Caco-2 (cell line): ENCODE measurements around the gene UMAD1. TPM values are rescaled to one million over a fixed set of nuclear protein-coding genes. Genes with fewer than 3 reads are reported as not detected.

Experiments used
- BruUV-seq: library from RNA; stranded (reverse); fragments of 400-500 nt; replicated peaks from 2 replicates; lab custom pipeline; 2021; lab: Mats Ljungman, UMichigan
- CTCF ChIA-PET: fragments of 300-600 bp; sonication (Branson Sonifier 250); formaldehyde crosslinking; loops from one replicate; lab custom pipeline; 2022; ENCODE audit warnings: antibody characterized with exemption; lab: Charles Lee
- POLR2A ChIA-PET: fragments of 300-600 bp; sonication (Branson Sonifier 250); formaldehyde crosslinking; loops from one replicate; lab custom pipeline; 2022; ENCODE audit warnings: antibody characterized with exemption; lab: Charles Lee
- DNase-seq, 2 experiments: peaks; one replicate each; pipeline versions ENCODE4 v3.0.0 to v3.0.0-alpha.2; 2020 to 2022
- H3K27me3 ChIP-seq: replicated peaks from 2 replicates; pipeline ENCODE4 v1.6.0; 2011; ENCODE audit warnings: low read length; ENCODE audit not compliant: control insufficient read depth, insufficient read depth
- H3K36me3 ChIP-seq: 2 replicates; pipeline ENCODE4 v1.5.1; 2011; ENCODE audit warnings: low read length; ENCODE audit not compliant: control insufficient read depth, insufficient read depth
- H3K4me1 ChIP-seq: fragments of 250-450 bp; sonication (Bioruptor Pico); 2 replicates; pipeline ENCODE4 v1.5.1; 2020; ENCODE audit warnings: mild to moderate bottlenecking
- H3K4me3 ChIP-seq: 2 replicates; pipeline ENCODE4 v1.5.1; 2011; ENCODE audit warnings: low read depth, mild to moderate bottlenecking, control low read depth, low read length
- H3K9me3 ChIP-seq: fragments of 250-450 bp; sonication (Bioruptor Pico); 2 replicates; pipeline ENCODE4 v1.5.1; 2020; ENCODE audit warnings: mild to moderate bottlenecking, moderate library complexity
- H3K27ac Mint-ChIP-seq: one replicate; pipeline ENCODE4 v1.8.0; 2022; ENCODE audit warnings: mixed read lengths; ENCODE audit not compliant: unreplicated experiment
- H3K27me3 Mint-ChIP-seq: one replicate; pipeline ENCODE4 v1.8.0; 2022; ENCODE audit warnings: mixed read lengths; ENCODE audit not compliant: insufficient read depth, unreplicated experiment
- H3K36me3 Mint-ChIP-seq: one replicate; pipeline ENCODE4 v1.8.0; 2022; ENCODE audit warnings: mild to moderate bottlenecking, mixed read lengths; ENCODE audit not compliant: insufficient read depth, unreplicated experiment
- H3K4me1 Mint-ChIP-seq: one replicate; pipeline ENCODE4 v1.8.0; 2022; ENCODE audit warnings: low read depth, mixed read lengths; ENCODE audit not compliant: unreplicated experiment
- H3K4me3 Mint-ChIP-seq: one replicate; pipeline ENCODE4 v1.8.0; 2022; ENCODE audit warnings: mild to moderate bottlenecking, moderate library complexity, mixed read lengths; ENCODE audit not compliant: unreplicated experiment
- H3K9me3 Mint-ChIP-seq: one replicate; pipeline ENCODE4 v1.8.0; 2022; ENCODE audit warnings: mixed read lengths; ENCODE audit not compliant: unreplicated experiment
- CTCF ChIP-seq, 2 experiments: fragments of 200-600 bp in 1 of 2; IDR thresholded peaks; 1 replicate in 1 of 2; 2 replicates in 1 of 2; pipeline versions ENCODE4 v1.5.1 to v1.8.0; 2011 to 2022; ENCODE audit warnings: antibody characterized with exemption in 1 of 2, control low read depth in 1 of 2, inconsistent platforms in 1 of 2, low read depth in 1 of 2, low read length in 1 of 2, mild to moderate bottlenecking in 1 of 2, moderate library complexity in 1 of 2; ENCODE audit not compliant: insufficient read depth in 1 of 2, severe bottlenecking in 1 of 2, unreplicated experiment in 1 of 2
- intact Hi-C: fragments of 100-400 bp; cut with micrococcal nuclease; formaldehyde crosslinking; loops from one replicate; pipeline ENCODE4 v1.10.0; 2022; ENCODE audit not compliant: unreplicated experiment
- total RNA-seq: library from RNA; stranded (reverse); gene quantifications from 2 replicates; pipeline ENCODE4 v1.2.3, GENCODE V29; 2022

Gene UMAD1
- total RNA-seq, 1 experiment from 2014 or later = 20.0 TPM

DNA sequence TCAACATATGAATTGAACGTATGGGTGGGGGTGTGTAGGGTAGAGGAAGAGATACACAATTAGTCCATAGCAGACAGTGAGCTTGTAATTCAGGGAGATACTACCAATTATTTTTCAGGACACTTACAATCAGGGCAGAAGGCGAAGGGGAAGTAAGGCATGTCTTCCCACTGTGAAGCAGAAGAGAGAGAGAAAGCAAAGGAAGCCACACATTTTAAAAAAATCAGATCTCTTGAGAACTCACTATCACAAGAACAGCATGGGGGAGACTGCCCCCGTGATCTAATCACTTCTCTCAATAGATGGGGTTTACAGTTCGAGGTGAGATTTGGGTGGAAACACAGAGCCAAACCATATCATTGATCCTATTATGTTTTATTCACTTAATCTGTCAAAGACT lies 194.2 kb downstream of the UMAD1 start:
- 0 out of 2 replicates have a peak, but pooled peaks cover 7% of the 10 kb centered on the region for H3K4me1 ChIP-seq
- POLR2A ChIA-PET = no interaction called here
- CTCF ChIA-PET = no interaction called here
- peaks cover 11% of the 10 kb centered on the region for H3K4me1 Mint-ChIP-seq
- H3K27me3 Mint-ChIP-seq = no peaks in the 10 kb centered on the region
- no peaks in the 10 kb centered on the region for H3K9me3 ChIP-seq
- no peak for TF ChIP-seq CTCF (IDR thresholded peaks at IDR 0.05; ENCODE audit: insufficient read depth in 1 of 2, low read depth in 1 of 2, low read length in 1 of 2, severe bottlenecking in 1 of 2, unreplicated experiment in 1 of 2)
- no peak overlapping the region for H3K4me3 ChIP-seq
- no peak overlapping the region for H3K27ac Mint-ChIP-seq
- no peak for DNase-seq
- H3K9me3 Mint-ChIP-seq = peaks cover 5% of the 10 kb centered on the region
- intact Hi-C loops = no loop called here
- H3K36me3 Mint-ChIP-seq = no peaks in the 10 kb centered on the region
- H3K27me3 ChIP-seq = no peaks in the 10 kb centered on the region
- H3K4me3 Mint-ChIP-seq = no peak overlapping the region
- BruUV-seq = no TSS peak
- H3K36me3 ChIP-seq = no peaks in the 10 kb centered on the region

DNA sequence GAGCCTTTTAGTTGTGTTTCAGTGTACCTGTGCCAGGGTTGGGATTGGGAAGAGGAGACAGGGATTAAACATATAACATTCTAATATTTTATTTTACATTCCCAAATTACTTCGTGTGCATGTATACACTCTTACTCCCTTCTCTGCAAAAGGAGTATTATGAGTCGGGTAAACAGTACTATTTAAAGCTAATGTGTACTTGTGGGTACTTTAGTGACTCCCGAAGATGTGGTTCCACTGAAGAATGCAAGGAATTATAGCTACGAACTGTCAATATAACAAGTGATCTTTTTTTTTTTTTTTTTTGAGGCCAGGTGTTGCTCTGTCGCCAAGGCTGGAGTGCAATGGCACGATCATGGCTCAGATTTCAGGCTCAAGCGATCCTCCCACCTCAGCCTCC lies 200.5 kb downstream of the UMAD1 start:
- Mint-ChIP-seq H3K36me3 (no peaks in the 10 kb centered on the region), H3K27me3 (no peaks in the 10 kb centered on the region), H3K4me3 (no peak overlapping the region), H3K4me1 (no peaks in the 10 kb centered on the region), H3K9me3 (peaks cover 6% of the 10 kb centered on the region), H3K27ac (no peak overlapping the region)
- H3K4me3 ChIP-seq = no peak overlapping the region
- no peaks in the 10 kb centered on the region for H3K4me1 ChIP-seq
- no peaks in the 10 kb centered on the region for H3K36me3 ChIP-seq
- no peak for TF ChIP-seq CTCF (IDR thresholded peaks at IDR 0.05; ENCODE audit: insufficient read depth in 1 of 2, low read depth in 1 of 2, low read length in 1 of 2, severe bottlenecking in 1 of 2, unreplicated experiment in 1 of 2)
- no peaks in the 10 kb centered on the region for H3K27me3 ChIP-seq
- no TSS peak for BruUV-seq
- POLR2A ChIA-PET = no interaction called here
- CTCF ChIA-PET = no interaction called here
- no peak for DNase-seq
- intact Hi-C loops = no loop called here
- no peaks in the 10 kb centered on the region for H3K9me3 ChIP-seq

DNA sequence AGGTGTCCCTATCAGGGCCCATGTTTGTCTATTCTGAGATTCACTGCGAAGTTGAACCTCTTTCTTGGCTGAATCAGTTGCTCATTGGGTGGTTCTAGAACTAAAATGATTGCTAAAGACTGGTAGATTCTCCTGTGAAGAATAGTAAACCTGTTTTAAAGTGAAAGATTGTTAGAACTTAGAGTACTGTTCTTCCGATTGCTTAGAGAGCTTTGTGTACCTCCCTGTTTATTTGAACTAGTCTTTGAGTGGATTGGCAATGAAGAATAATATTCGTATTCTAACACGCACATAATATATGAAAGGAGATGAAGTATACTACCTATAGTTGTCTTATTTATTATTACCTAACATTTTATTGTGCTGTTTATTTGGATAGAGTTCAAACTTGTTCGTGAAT lies 202.7 kb downstream of the UMAD1 start:
- H3K36me3 Mint-ChIP-seq = no peaks in the 10 kb centered on the region
- ChIA-PET POLR2A (no interaction called here), CTCF (no interaction called here)
- no peak for DNase-seq
- intact Hi-C loops = no loop called here
- no peaks in the 10 kb centered on the region for H3K4me1 ChIP-seq
- no peaks in the 10 kb centered on the region for H3K9me3 ChIP-seq
- no peak overlapping the region for H3K4me3 ChIP-seq
- H3K27me3 Mint-ChIP-seq = no peaks in the 10 kb centered on the region
- H3K4me3 Mint-ChIP-seq = no peak overlapping the region
- peaks cover 6% of the 10 kb centered on the region for H3K9me3 Mint-ChIP-seq
- H3K27ac Mint-ChIP-seq = no peak overlapping the region
- no peak for TF ChIP-seq CTCF (IDR thresholded peaks at IDR 0.05; ENCODE audit: insufficient read depth in 1 of 2, low read depth in 1 of 2, low read length in 1 of 2, severe bottlenecking in 1 of 2, unreplicated experiment in 1 of 2)
- no peaks in the 10 kb centered on the region for H3K36me3 ChIP-seq
- no peaks in the 10 kb centered on the region for H3K27me3 ChIP-seq
- no peaks in the 10 kb centered on the region for H3K4me1 Mint-ChIP-seq
- BruUV-seq = no TSS peak
